IMR-90 (cell line): Measurements from ENCODE around the gene RAB37. TPM values are rescaled to one million over a fixed set of nuclear protein-coding genes. Genes with fewer than 3 reads are reported as not detected.

Source experiments
- ATAC-seq: fragments of 200-7000 bp; cut with Tn5 transposase; 2 replicates; pipeline ENCODE4 v1.9.1; 2020; ENCODE audit warnings: low read depth, mild to moderate bottlenecking, moderate library complexity
- BruUV-seq: library from RNA; stranded (reverse); fragments of 400-500 nt; replicated peaks from 2 replicates; lab custom pipeline; 2021; lab: Mats Ljungman, UMichigan
- CTCF ChIA-PET: fragments of 300-600 bp; formaldehyde crosslinking; extraction: SDS; loops from one replicate; lab custom pipeline; 2021; ENCODE audit warnings: antibody characterized with exemption; lab: Yijun Ruan, JAX
- POLR2A ChIA-PET: fragments of 300-600 bp; sonication (Branson Sonifier 250); formaldehyde crosslinking; loops from one replicate; lab custom pipeline; 2022; ENCODE audit warnings: antibody characterized with exemption; ENCODE audit not compliant: unreplicated experiment; lab: Charles Lee
- DNase-seq: peaks from one replicate; pipeline ENCODE4 v3.0.0; 2013
- H2AFZ ChIP-seq: replicated peaks from 2 replicates; pipeline ENCODE3; 2013; ENCODE audit warnings: low read length, mild to moderate bottlenecking; ENCODE audit not compliant: poor library complexity
- H2AK5ac ChIP-seq: 2 replicates; pipeline ENCODE4 v1.6.1; 2013; ENCODE audit warnings: low read depth, low read length, inconsistent platforms
- H2AK9ac ChIP-seq: replicated peaks from 2 replicates; pipeline ENCODE3; 2013; ENCODE audit warnings: mild to moderate bottlenecking, low read depth, low read length, moderate library complexity; ENCODE audit not compliant: poor library complexity
- H2BK120ac ChIP-seq: 2 replicates; pipeline ENCODE4 v1.6.1; 2013; ENCODE audit warnings: low read depth, low read length, inconsistent platforms
- H2BK15ac ChIP-seq: 3 replicates; pipeline ENCODE4 v1.6.1; 2013; ENCODE audit warnings: low read depth, low read length, inconsistent platforms
- H2BK20ac ChIP-seq: 2 replicates; pipeline ENCODE4 v1.6.1; 2013; ENCODE audit warnings: low read depth, mild to moderate bottlenecking, inconsistent platforms, low read length, moderate library complexity
- H2BK5ac ChIP-seq: 2 replicates; pipeline ENCODE4 v1.6.1; 2013; ENCODE audit warnings: mild to moderate bottlenecking, low read depth, low read length, inconsistent platforms; ENCODE audit not compliant: poor library complexity, severe bottlenecking
- H3K14ac ChIP-seq: replicated peaks from 2 replicates; pipeline ENCODE4 v1.6.1; 2013; ENCODE audit warnings: low read depth, low read length, inconsistent platforms
- H3K18ac ChIP-seq: 2 replicates; pipeline ENCODE4 v1.6.1; 2013; ENCODE audit warnings: low read depth, low read length, control low read depth
- H3K23ac ChIP-seq: 2 replicates; pipeline ENCODE4 v1.6.1; 2013; ENCODE audit warnings: low read depth, low read length, inconsistent platforms
- H3K27ac ChIP-seq: 2 replicates; pipeline ENCODE4 v1.5.1; 2013; ENCODE audit warnings: mild to moderate bottlenecking, control low read depth, low read length; ENCODE audit not compliant: insufficient read depth
- H3K27me3 ChIP-seq: 2 replicates; pipeline ENCODE4 v1.6.1; 2013; ENCODE audit warnings: low read length; ENCODE audit not compliant: control insufficient read depth, insufficient read depth
- H3K36me3 ChIP-seq: 2 replicates; pipeline ENCODE4 v1.6.1; 2013; ENCODE audit warnings: low read length, mixed read lengths; ENCODE audit not compliant: control insufficient read depth, insufficient read depth
- H3K4ac ChIP-seq: 2 replicates; pipeline ENCODE4 v1.6.1; 2013; ENCODE audit warnings: low read depth, low read length, inconsistent platforms
- H3K4me1 ChIP-seq: 2 replicates; pipeline ENCODE4 v1.6.1; 2013; ENCODE audit warnings: low read length, mixed read lengths; ENCODE audit not compliant: control insufficient read depth, insufficient read depth
- H3K4me2 ChIP-seq: 2 replicates; pipeline ENCODE4 v1.6.1; 2013; ENCODE audit warnings: low read depth, mild to moderate bottlenecking, control low read depth, low read length, moderate library complexity
- H3K4me3 ChIP-seq: 2 replicates; pipeline ENCODE4 v1.5.1; 2013; ENCODE audit warnings: low read depth, mild to moderate bottlenecking, control low read depth, low read length, moderate library complexity; ENCODE audit not compliant: insufficient read depth
- H3K56ac ChIP-seq: 2 replicates; pipeline ENCODE4 v1.6.1; 2013; ENCODE audit warnings: low read length, inconsistent platforms; ENCODE audit not compliant: insufficient read depth; ENCODE audit errors: extremely low read depth
- H3K79me1 ChIP-seq, 2 experiments: 2 replicates each; pipeline ENCODE4 v1.6.1; 2013; ENCODE audit warnings: low read length in 2 of 2, inconsistent platforms in 1 of 2, low read depth in 1 of 2
- H3K9ac ChIP-seq: 2 replicates; pipeline ENCODE4 v1.6.1; 2013; ENCODE audit warnings: low read depth, low read length, control low read depth
- H3K9me1 ChIP-seq: 2 replicates; pipeline ENCODE4 v1.6.1; 2013; ENCODE audit warnings: low read length, inconsistent platforms; ENCODE audit not compliant: insufficient read depth
- H3K9me3 ChIP-seq: 2 replicates; pipeline ENCODE4 v1.6.1; 2013; ENCODE audit warnings: low read length; ENCODE audit not compliant: control insufficient read depth, insufficient read depth
- H4K20me1 ChIP-seq: 2 replicates; pipeline ENCODE4 v1.6.1; 2013; ENCODE audit warnings: low read length, inconsistent platforms; ENCODE audit not compliant: insufficient read depth
- H4K5ac ChIP-seq: 2 replicates; pipeline ENCODE4 v1.6.1; 2013; ENCODE audit warnings: mild to moderate bottlenecking, low read depth, low read length, control low read depth
- H4K8ac ChIP-seq, 2 experiments: 2 replicates each; pipeline ENCODE4 v1.6.1; 2013; ENCODE audit warnings: low read depth in 2 of 2, low read length in 2 of 2, control low read depth in 1 of 2, inconsistent platforms in 1 of 2
- H4K91ac ChIP-seq: 2 replicates; pipeline ENCODE4 v1.6.1; 2013; ENCODE audit warnings: low read depth, low read length, inconsistent platforms; ENCODE audit not compliant: insufficient read depth
- BHLHE40 ChIP-seq: fragments of 150-350 bp; IDR thresholded peaks from 2 replicates; pipeline ENCODE4 v1.6.1; 2016; ENCODE audit warnings: mild to moderate bottlenecking, low read depth, low read length
- MAFK ChIP-seq: IDR thresholded peaks from 2 replicates; pipeline ENCODE4 v1.6.1; 2012; ENCODE audit warnings: low read depth, low read length, improper control_type of control experiment
- RAD21 ChIP-seq: IDR thresholded peaks from 2 replicates; pipeline ENCODE4 v1.6.1; 2012; ENCODE audit warnings: low read length, improper control_type of control experiment
- WGBS, 2 experiments: methylation state at CpG; one replicate each; pipeline versions ENCODE4 v1.1.5 to v1.1.7; 2013; ENCODE audit warnings: missing lambda C conversion rate in 2 of 2; ENCODE audit not compliant: insufficient read length in 1 of 2; ENCODE audit errors: extremely low coverage in 2 of 2; 5-methylcytosine and 5-hydroxymethylcytosine counted together
- dilution Hi-C: fragments of 300-500 bp; cut with HindIII; formaldehyde crosslinking; loops from one replicate; pipeline ENCODE4 v1.14.3; 2018; ENCODE audit warnings: low sequenced_read_pairs; ENCODE audit not compliant: unreplicated experiment
- in situ Hi-C: fragments of 300-500 bp; cut with MboI; formaldehyde crosslinking; loops from 3 replicates; pipeline ENCODE4 v1.14.3; 2019; ENCODE audit warnings: low sequenced_read_pairs, inconsistent platforms, mixed read lengths
- intact Hi-C: fragments of 100-400 bp; cut with micrococcal nuclease; formaldehyde crosslinking; loops from 2 replicates; pipeline ENCODE4 v1.10.0; 2022
- polyA plus RNA-seq, 3 experiments: library from polyadenylated mRNA; depleted of rRNA; stranded (reverse); fragments of >200 nt; gene quantifications; 2 replicates each; pipeline ENCODE4 v1.2.3, GENCODE V29; 2012; ENCODE audit warnings: low replicate concordance in 1 of 3
- total RNA-seq: library from RNA; depleted of rRNA; stranded (reverse); fragments of >200 nt; gene quantifications from 2 replicates; pipeline ENCODE4 v1.2.3, GENCODE V29; 2012
- TF ChIP-seq, protein P1 (sequence below): fragments of 150-350 bp; IDR thresholded peaks from 2 replicates; pipeline ENCODE4 v1.6.1; 2016; ENCODE audit warnings: low read depth, mild to moderate bottlenecking, low read length, moderate library complexity, borderline replicate concordance

The RAB37 gene
- total and polyA plus RNA-seq, 2 of the 4 experiments (the other 2 are of a cell fraction) = 0.19 TPM; not detected in 1

DNA sequence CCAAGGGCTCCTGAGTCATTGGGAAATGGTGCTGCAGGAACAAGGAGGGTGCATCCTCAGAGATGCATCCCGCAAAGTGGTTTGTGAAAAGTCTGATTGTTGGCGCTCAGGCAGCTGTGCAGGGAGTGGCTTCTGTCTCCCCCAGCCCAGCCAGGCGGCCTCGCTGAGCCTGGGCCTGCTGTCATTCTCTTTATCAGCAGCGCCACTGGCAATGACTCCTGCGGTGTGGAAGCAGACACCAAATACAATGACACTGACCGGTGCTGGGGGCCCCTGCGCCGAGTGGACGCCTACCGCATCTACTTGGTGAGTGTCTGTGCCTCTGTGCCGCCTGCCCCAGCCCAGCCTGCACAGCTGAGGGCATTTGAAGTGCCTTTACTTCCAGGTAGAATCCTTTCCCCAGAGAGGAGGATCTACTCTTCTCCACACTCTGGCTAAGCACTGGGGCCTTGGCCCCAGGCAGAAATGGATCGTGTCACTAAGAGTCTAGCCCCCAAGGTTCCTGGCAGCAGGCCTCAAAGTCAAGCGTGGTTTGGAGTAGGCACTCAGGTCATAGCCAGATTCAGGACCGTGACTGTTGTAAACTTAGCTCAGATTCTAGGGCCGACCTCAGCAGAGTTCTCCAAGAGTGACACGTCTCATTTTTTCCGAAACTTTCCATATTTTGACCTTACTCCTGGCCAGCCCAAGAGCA lies 58.4 kb downstream of the RAB37 start:
- Histone ChIP-seq H3K79me1 (no peaks in the 10 kb centered on the region), H4K5ac (no peak overlapping the region), H3K9me3 (no peaks in the 10 kb centered on the region), H3K4me1 (no peaks in the 10 kb centered on the region), H3K18ac (no peak overlapping the region), H3K9me1 (no peaks in the 10 kb centered on the region), H2BK20ac (no peak overlapping the region), H3K27ac (no peak overlapping the region), H4K8ac (no peak overlapping the region), H3K9ac (no peak overlapping the region), H2AK5ac (no peak overlapping the region), H4K20me1 (no peaks in the 10 kb centered on the region; the same call in 1 of the 2 replicates), H2AFZ (no peak overlapping the region), H3K4me3 (no peak overlapping the region), H2AK9ac (no peak overlapping the region), H3K23ac (no peak overlapping the region), H3K56ac (no peak overlapping the region), H3K27me3 (no peaks in the 10 kb centered on the region), H2BK5ac (no peak overlapping the region), H3K4ac (no peak overlapping the region), H3K4me2 (no peak overlapping the region), H4K91ac (no peak overlapping the region), H2BK120ac (no peak overlapping the region), H3K14ac (no peak overlapping the region), H3K36me3 (peaks cover 35% of the 10 kb centered on the region), H2BK15ac (no peak overlapping the region)
- POLR2A ChIA-PET = no interaction called here
- TF ChIP-seq MAFK (no peak), RAD21 (no peak), BHLHE40 (no peak)
- TF ChIP-seq, protein P1, sequence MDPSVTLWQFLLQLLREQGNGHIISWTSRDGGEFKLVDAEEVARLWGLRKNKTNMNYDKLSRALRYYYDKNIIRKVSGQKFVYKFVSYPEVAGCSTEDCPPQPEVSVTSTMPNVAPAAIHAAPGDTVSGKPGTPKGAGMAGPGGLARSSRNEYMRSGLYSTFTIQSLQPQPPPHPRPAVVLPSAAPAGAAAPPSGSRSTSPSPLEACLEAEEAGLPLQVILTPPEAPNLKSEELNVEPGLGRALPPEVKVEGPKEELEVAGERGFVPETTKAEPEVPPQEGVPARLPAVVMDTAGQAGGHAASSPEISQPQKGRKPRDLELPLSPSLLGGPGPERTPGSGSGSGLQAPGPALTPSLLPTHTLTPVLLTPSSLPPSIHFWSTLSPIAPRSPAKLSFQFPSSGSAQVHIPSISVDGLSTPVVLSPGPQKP = no peak
- no TSS peak for BruUV-seq
- dilution Hi-C loops (no loop called here), in situ Hi-C loops (no loop called here), intact Hi-C loops (no loop called here)
- WGBS, 2 experiments = 85% methylated on average over 9 of the region's 18 CpGs; no CpG with 5 or more reads in 1 of the 2 experiments
- ATAC-seq (no peak), DNase-seq (no peak)
- CTCF ChIA-PET = no interaction called here
